AG04450 (cell line): Measurements from ENCODE around the gene TUT4. TPM values are rescaled to one million over a fixed set of nuclear protein-coding genes. Genes with fewer than 3 reads are reported as not detected.

Source experiments
- CTCF ChIA-PET: fragments of 300-600, 350-600 bp; formaldehyde crosslinking; extraction: SDS; loops from one replicate; lab custom pipeline; 2022; ENCODE audit warnings: antibody characterized with exemption, inconsistent platforms; lab: Charles Lee
- POLR2A ChIA-PET: fragments of 350-600 bp; formaldehyde crosslinking; extraction: SDS; loops from one replicate; lab custom pipeline; 2021; ENCODE audit warnings: antibody characterized with exemption, inconsistent platforms; lab: Yijun Ruan, JAX
- DNase-seq: peaks from one replicate; pipeline ENCODE4 v3.0.0-alpha.2; 2011; ENCODE audit warnings: low read depth, low spot score
- H3K27ac ChIP-seq: one replicate; pipeline ENCODE4 v1.5.1; 2012; ENCODE audit warnings: low read depth, low read length, control low read depth
- H3K27me3 ChIP-seq: one replicate; pipeline ENCODE4 v1.6.0; 2012; ENCODE audit warnings: low read length; ENCODE audit not compliant: control insufficient read depth, insufficient read depth
- H3K4me3 ChIP-seq: 2 replicates; pipeline ENCODE4 v1.5.1; 2011; ENCODE audit warnings: mild to moderate bottlenecking, low read depth, low read length, control low read depth
- H3K9me3 ChIP-seq: 2 replicates; pipeline ENCODE4 v1.5.1; 2012; ENCODE audit warnings: low read length; ENCODE audit not compliant: control insufficient read depth, insufficient read depth
- CTCF ChIP-seq: IDR thresholded peaks from 2 replicates; pipeline ENCODE4 v1.5.1; 2011; ENCODE audit warnings: low read depth, low read length, control low read depth, inconsistent platforms
- polyA plus RNA-seq: library from polyadenylated mRNA; depleted of rRNA; stranded (reverse); fragments of >200 nt; gene quantifications from 2 replicates; pipeline ENCODE4 v1.2.3, GENCODE V29; 2011

TUT4 gene
- polyA plus RNA-seq, 1 experiment, result 30.0 TPM

DNA sequence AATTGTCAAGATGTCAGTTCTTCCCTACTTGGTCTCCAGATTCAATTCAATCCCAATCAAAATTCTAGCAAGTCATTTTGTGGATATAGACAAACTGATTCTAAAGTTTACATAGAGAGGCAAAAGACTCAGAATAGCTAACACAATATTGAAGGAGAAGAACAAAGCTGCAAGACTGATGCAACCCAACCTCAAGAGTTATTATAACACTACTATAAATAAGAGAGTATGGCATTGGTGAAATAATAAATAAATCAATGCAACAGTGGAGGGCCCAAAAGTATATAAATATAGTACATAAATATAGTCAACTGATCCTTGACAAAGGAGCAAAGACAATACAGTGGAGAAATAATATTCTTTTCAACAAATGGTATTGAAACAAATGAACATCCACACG, 98.8 kb downstream of the TUT4 start:
- CTCF ChIA-PET, result no interaction called here
- POLR2A ChIA-PET, result no interaction called here
- Histone ChIP-seq H3K4me3 (no peak overlapping the region), H3K27me3 (no peaks in the 10 kb centered on the region), H3K9me3 (0 out of 2 replicates have a peak, but pooled peaks cover 3% of the 10 kb centered on the region), H3K27ac (no peak overlapping the region)
- no peak for DNase-seq
- no peak for TF ChIP-seq CTCF

- no peaks in the 10 kb centered on the region for H3K9me3 ChIP-seq
- TF ChIP-seq CTCF, result no peak
- H3K27ac ChIP-seq, result no peak overlapping the region
- ChIA-PET CTCF (interaction anchor here (1.6 kb wide), 1 partner anchor 241 kb away, joined by 6 read pairs; no protein-coding TSS in a partner anchor), POLR2A (no interaction called here)
- no peak for DNase-seq
- no peak overlapping the region for H3K4me3 ChIP-seq
- no peaks in the 10 kb centered on the region for H3K27me3 ChIP-seq
Measured at GRCh38 chr1:52444463-52444862, 108.4 kb downstream of the TUT4 start.

- no peak overlapping the region for H3K4me3 ChIP-seq
- ChIA-PET CTCF (no interaction called here), POLR2A (no interaction called here)
- H3K27ac ChIP-seq, result no peak overlapping the region
- no peaks in the 10 kb centered on the region for H3K27me3 ChIP-seq
- no peaks in the 10 kb centered on the region for H3K9me3 ChIP-seq
- TF ChIP-seq CTCF, result no peak
- no peak for DNase-seq
Measured at GRCh38 chr1:52439976-52440375, 112.9 kb downstream of the TUT4 start.

- Histone ChIP-seq H3K4me3 (no peak overlapping the region), H3K27me3 (no peaks in the 10 kb centered on the region), H3K9me3 (no peaks in the 10 kb centered on the region), H3K27ac (no peak overlapping the region)
- CTCF ChIA-PET, result no interaction called here
- POLR2A ChIA-PET, result no interaction called here
- no peak for TF ChIP-seq CTCF
- DNase-seq, result no peak
Measured at GRCh38 chr1:52436817-52437216, 116.1 kb downstream of the TUT4 start.

DNA sequence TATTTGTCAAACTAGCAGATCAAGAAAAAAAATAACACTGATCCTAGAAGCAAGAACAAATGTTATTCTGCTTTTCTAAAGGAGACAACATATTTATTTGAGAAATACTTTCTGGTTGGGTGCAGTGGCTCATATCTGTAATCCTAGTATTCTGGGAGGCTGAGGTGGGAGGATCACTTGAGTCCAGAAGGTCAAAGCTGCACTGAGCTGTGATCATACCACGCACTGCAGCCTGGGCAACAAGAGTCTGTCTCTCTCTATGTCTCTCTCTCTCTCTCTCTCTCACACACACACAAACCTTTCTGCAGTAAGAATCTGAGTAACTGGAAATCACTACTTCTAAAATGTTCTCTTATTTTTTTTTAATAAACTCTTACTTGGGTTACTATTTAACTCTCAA, 117.2 kb downstream of the TUT4 start:
- ChIA-PET POLR2A (no interaction called here), CTCF (no interaction called here)
- H3K27ac ChIP-seq, result no peak overlapping the region
- H3K4me3 ChIP-seq, result no peak overlapping the region
- no peaks in the 10 kb centered on the region for H3K9me3 ChIP-seq
- no peak for DNase-seq
- no peaks in the 10 kb centered on the region for H3K27me3 ChIP-seq
- no peak for TF ChIP-seq CTCF
